CD14-positive monocyte (primary cell): ENCODE data around the gene XAB2. TPM values are rescaled to one million over a fixed set of nuclear protein-coding genes. Genes with fewer than 3 reads are reported as not detected.

Experiments
- DNase-seq, 3 donors: peaks; one replicate each; pipeline ENCODE4 v3.0.0-alpha.2; 2011 to 2022
- H2AFZ ChIP-seq: 2 replicates; pipeline ENCODE4 v1.6.0; 2012; ENCODE audit warnings: mild to moderate bottlenecking, low read depth, low read length, inconsistent platforms; ENCODE audit not compliant: insufficient read depth, poor library complexity, severe bottlenecking
- H3K27ac ChIP-seq, 2 donors: 1 replicate in 1 of 2; 2 replicates in 1 of 2; pipeline ENCODE4 v1.5.1; 2012 to 2013; ENCODE audit warnings: low read length in 2 of 2, control low read depth in 1 of 2, inconsistent platforms in 1 of 2, low read depth in 1 of 2, mild to moderate bottlenecking in 1 of 2
- H3K27me3 ChIP-seq, 2 donors: one replicate each; pipeline versions ENCODE4 v1.6.0 to v1.6.1; 2011 to 2013; ENCODE audit warnings: low read length in 2 of 2; ENCODE audit not compliant: control insufficient read depth in 2 of 2, insufficient read depth in 2 of 2
- H3K36me3 ChIP-seq, 2 donors: replicated peaks in 1 of 2; 1 replicate in 1 of 2; 2 replicates in 1 of 2; pipeline versions ENCODE4 v1.5.1 to v1.6.1; 2012 to 2013; ENCODE audit warnings: low read length in 2 of 2, control low read depth in 1 of 2, inconsistent platforms in 1 of 2, mild to moderate bottlenecking in 1 of 2; ENCODE audit not compliant: insufficient read depth in 2 of 2, control insufficient read depth in 1 of 2
- H3K4me1 ChIP-seq, 2 donors: 1 replicate in 1 of 2; 2 replicates in 1 of 2; pipeline versions ENCODE4 v1.5.1 to v1.6.1; 2012 to 2013; ENCODE audit warnings: low read length in 2 of 2, control low read depth in 1 of 2, inconsistent platforms in 1 of 2, mild to moderate bottlenecking in 1 of 2, moderate library complexity in 1 of 2; ENCODE audit not compliant: insufficient read depth in 2 of 2, control insufficient read depth in 1 of 2
- H3K4me2 ChIP-seq: replicated peaks from 2 replicates; pipeline ENCODE3; 2012; ENCODE audit warnings: low read length, moderate library complexity, mild to moderate bottlenecking; ENCODE audit not compliant: poor library complexity, severe bottlenecking; ENCODE audit errors: extremely low read depth
- H3K4me3 ChIP-seq, 3 experiments: fragments of 200-600 bp in 1 of 3; sonication (generic) in 1 of 3; replicated peaks in 1 of 3; 1 replicate in 2 of 3; 2 replicates in 1 of 3; pipeline ENCODE4 v1.5.1; 2011 to 2013; ENCODE audit warnings: low read length in 3 of 3, mild to moderate bottlenecking in 3 of 3, control low read depth in 2 of 3, low read depth in 2 of 3, inconsistent platforms in 1 of 3, moderate library complexity in 1 of 3
- H3K79me2 ChIP-seq: 2 replicates; pipeline ENCODE4 v1.6.0; 2012; ENCODE audit warnings: mild to moderate bottlenecking, control low read depth, inconsistent platforms, low read length, moderate library complexity; ENCODE audit not compliant: insufficient read depth
- H3K9ac ChIP-seq: 2 replicates; pipeline ENCODE4 v1.6.0; 2017; ENCODE audit warnings: low read length, mild to moderate bottlenecking; ENCODE audit not compliant: insufficient read depth, poor library complexity, severe bottlenecking
- H3K9me3 ChIP-seq, 2 donors: replicated peaks in 1 of 2; 1 replicate in 1 of 2; 2 replicates in 1 of 2; pipeline versions ENCODE4 v1.5.1 to v1.6.1; 2012 to 2013; ENCODE audit warnings: low read length in 2 of 2, control low read depth in 1 of 2; ENCODE audit not compliant: control insufficient read depth in 1 of 2, insufficient read depth in 1 of 2
- H4K20me1 ChIP-seq: 2 replicates; pipeline ENCODE4 v1.6.0; 2012; ENCODE audit warnings: mild to moderate bottlenecking, low read length, control low read depth, moderate library complexity; ENCODE audit not compliant: insufficient read depth
- H3K27ac Mint-ChIP-seq, 7 donors: one replicate each; pipeline ENCODE4 v1.8.0; 2020; ENCODE audit warnings: mild to moderate bottlenecking in 7 of 7, mixed read lengths in 7 of 7, moderate library complexity in 6 of 7, inconsistent platforms in 2 of 7
- H3K27me3 Mint-ChIP-seq, 3 donors: one replicate each; pipeline ENCODE4 v1.8.0; 2021 to 2022; ENCODE audit warnings: low read depth in 3 of 3, mild to moderate bottlenecking in 3 of 3, mixed read lengths in 3 of 3, moderate library complexity in 3 of 3, inconsistent platforms in 1 of 3
- H3K36me3 Mint-ChIP-seq, 2 donors: one replicate each; pipeline ENCODE4 v1.8.0; 2020; ENCODE audit warnings: mixed read lengths in 2 of 2, inconsistent platforms in 1 of 2, mild to moderate bottlenecking in 1 of 2
- H3K4me1 Mint-ChIP-seq: one replicate; pipeline ENCODE4 v1.8.0; 2020; ENCODE audit warnings: mild to moderate bottlenecking, mixed read lengths
- H3K4me3 Mint-ChIP-seq, 2 donors: one replicate each; pipeline ENCODE4 v1.8.0; 2020; ENCODE audit warnings: mild to moderate bottlenecking in 2 of 2, mixed read lengths in 2 of 2, moderate library complexity in 1 of 2
- H3K9me3 Mint-ChIP-seq, 7 donors: one replicate each; pipeline ENCODE4 v1.8.0; 2020 to 2022; ENCODE audit warnings: mixed read lengths in 7 of 7, mild to moderate bottlenecking in 6 of 7, moderate library complexity in 6 of 7, inconsistent platforms in 2 of 7
- CTCF ChIP-seq: fragments of 200-600 bp; IDR thresholded peaks from one replicate; pipeline ENCODE4 v1.8.0; 2022; ENCODE audit warnings: antibody characterized with exemption, mild to moderate bottlenecking
- WGBS: methylation state at CpG from one replicate; pipeline ENCODE4 v1.1.5; 2013; ENCODE audit warnings: missing lambda C conversion rate; ENCODE audit not compliant: insufficient coverage; 5-methylcytosine and 5-hydroxymethylcytosine counted together
- intact Hi-C, 2 donors: fragments of 100-400 bp; cut with micrococcal nuclease; formaldehyde crosslinking; loops; one replicate each; pipeline versions ENCODE4 v1.15.0 to v1.15.1; 2023
- polyA plus RNA-seq, 3 donors: library from polyadenylated mRNA; depleted of rRNA in 1 of 3; unstranded in 2 of 3; stranded (reverse) in 1 of 3; fragments of 300-500 nt in 2 of 3; fragments of >200 nt in 1 of 3; fragmentation: Illumina TruSeq in 2 of 3; gene quantifications; 1 replicate in 2 of 3; 2 replicates in 1 of 3; pipeline ENCODE4 v1.2.3, GENCODE V29; 2012 to 2021

The XAB2 gene
- polyA plus RNA-seq, 3 donors = 4.6 to 55.7 (median 8.8) TPM

GRCh38 chr19:7669641-7670040 is 40.3 kb upstream of the XAB2 start:
- H3K4me3 Mint-ChIP-seq = peak overlapping the region; percentile 72 to 92
- Histone ChIP-seq H2AFZ (peak overlapping the region; percentile 58), H3K4me3 (peak overlapping the region; percentile 1 to 71 (median 37)), H3K9ac (peak overlapping the region; percentile 52), H3K36me3 (no peaks in the 10 kb centered on the region), H3K4me1 (peaks cover 37 to 59% of the 10 kb centered on the region in 2 donors), H4K20me1 (no peaks in the 10 kb centered on the region), H3K27me3 (no peaks in the 10 kb centered on the region), H3K79me2 (peaks cover 15% of the 10 kb centered on the region), H3K4me2 (peak overlapping the region; percentile 72), H3K9me3 (peaks cover 7 to 13% of the 10 kb centered on the region in 2 donors), H3K27ac (peak overlapping the region; percentile 70 to 87)
- peaks cover 0 to 5% (median 0%) of the 10 kb centered on the region in 3 donors for H3K27me3 Mint-ChIP-seq
- 21% methylated on average over 7 of the region's 9 CpGs for WGBS
- no peak for TF ChIP-seq CTCF
- peaks cover 11 to 19% (median 13%) of the 10 kb centered on the region in 7 donors for H3K9me3 Mint-ChIP-seq
- no peak for DNase-seq
- peak overlapping the region; percentile 59 to 93 (median 82) for H3K27ac Mint-ChIP-seq
- peaks cover 2 to 5% of the 10 kb centered on the region in 2 donors for H3K36me3 Mint-ChIP-seq
- intact Hi-C loops = no loop called here
- H3K4me1 Mint-ChIP-seq = peaks cover 55% of the 10 kb centered on the region

DNA sequence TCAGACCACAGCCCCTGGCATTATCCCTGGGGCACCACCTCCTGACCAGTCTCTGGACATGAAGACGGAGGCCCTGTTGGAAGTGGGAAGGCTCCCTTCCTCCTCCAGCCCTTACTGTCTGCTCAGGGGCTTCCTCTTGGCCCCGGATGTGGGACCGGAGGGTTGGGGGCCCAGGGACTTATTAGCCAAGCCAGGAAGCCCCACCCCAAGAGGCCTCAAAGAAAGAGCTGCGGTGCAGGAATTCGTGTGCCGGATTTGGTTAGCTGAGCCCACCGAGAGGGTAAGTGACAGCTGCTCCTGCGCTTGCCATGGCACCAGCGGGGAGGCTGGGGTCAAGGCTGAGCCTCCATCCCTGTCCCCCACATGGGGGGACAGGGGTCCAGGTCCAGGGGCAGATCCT is 39.5 kb upstream of the XAB2 start, which contains the start of gene RETN:
RETN (plus strand) TSS at position 208 of the 400 bp plus-strand sequence. CDS start 278 bp downstream, outside the sequence.
- peak within 1 kb of the TSS; percentile 59 to 93 (median 82) for H3K27ac Mint-ChIP-seq
- peak within 1 kb of the TSS; percentile 72 for H3K4me2 ChIP-seq
- peaks cover 47% of the 10 kb centered on the region for H3K4me1 Mint-ChIP-seq
- H3K4me3 Mint-ChIP-seq = peak within 1 kb of the TSS; percentile 72 to 92
- peak within 1 kb of the TSS; percentile 58 for H2AFZ ChIP-seq
- peaks cover 0 to 3% (median 0%) of the 10 kb centered on the region in 3 donors for H3K27me3 Mint-ChIP-seq
- H3K4me3 ChIP-seq = peak within 1 kb of the TSS; percentile 1 to 71 (median 37)
- no peak for DNase-seq
- H3K9me3 Mint-ChIP-seq = peaks cover 7 to 17% (median 9%) of the 10 kb centered on the region in 7 donors
- H3K27me3 ChIP-seq = no peaks in the 10 kb centered on the region
- no peaks in the 10 kb centered on the region for H3K36me3 ChIP-seq
- WGBS = 21% methylated on average over 7 of the region's 9 CpGs
- H3K27ac ChIP-seq = peak within 1 kb of the TSS; percentile 70 to 87
- intact Hi-C loops = no loop called here
- peaks cover 0 to 3% of the 10 kb centered on the region in 2 donors for H3K36me3 Mint-ChIP-seq
- peak within 1 kb of the TSS; percentile 52 for H3K9ac ChIP-seq
- H4K20me1 ChIP-seq = no peaks in the 10 kb centered on the region
- peaks cover 6 to 10% of the 10 kb centered on the region in 2 donors for H3K9me3 ChIP-seq
- H3K4me1 ChIP-seq = peaks cover 30 to 51% of the 10 kb centered on the region in 2 donors
- TF ChIP-seq CTCF = no peak
- H3K79me2 ChIP-seq = peaks cover 15% of the 10 kb centered on the region
